GM21576 (cell line): ENCODE measurements around the gene MGAT5B.
A peak's percentile ranks its signal among the peaks of the same experiment; 100 is the strongest.

Source experiments
- ATAC-seq: cut with Tn5 transposase; IDR thresholded peaks from one replicate; pipeline ENCODE4 v1.9.1; 2021; ENCODE audit warnings: mild to moderate bottlenecking, moderate library complexity; ENCODE audit not compliant: unreplicated experiment

Gene MGAT5B

GRCh38 chr17:76996741-76997694, 128.8 kb downstream of the MGAT5B start:
- ATAC-seq: no peak

- ATAC-seq: peak; percentile 61
Observed at GRCh38 chr17:76997981-76998531, 129.9 kb downstream of the MGAT5B start.

DNA sequence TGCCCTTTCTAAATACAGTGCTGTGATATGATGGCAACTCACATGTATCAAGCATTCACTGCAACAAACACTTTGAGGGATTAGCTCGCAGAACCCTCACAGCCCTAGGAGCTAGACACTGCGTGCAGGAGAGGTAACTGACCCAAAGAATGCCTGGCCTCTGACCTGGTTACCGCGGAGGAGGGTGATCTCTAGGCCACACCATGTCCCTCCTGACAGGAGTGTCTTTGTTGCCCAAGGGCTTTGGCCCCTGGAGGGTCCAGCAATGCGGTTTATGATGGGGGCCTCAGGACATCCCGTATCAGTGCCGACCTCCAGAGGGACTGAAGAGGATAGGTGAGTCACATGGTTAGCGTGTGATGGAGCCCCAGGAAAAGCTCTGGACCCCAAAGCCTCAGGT, 130.6 kb downstream of the MGAT5B start:
- no peak for ATAC-seq
